ENCODE results near the gene CELF3.

- TF ChIP-seq CTCF (IDR thresholded peaks at IDR 0.05; ENCODE audit: low read depth, low read length) (no peak), EZH2phosphoT487 (IDR thresholded peaks at IDR 0.05; ENCODE audit: low read depth) (no peak)
Measured at GRCh38 chr1:151720974-151721787, 4.6 kb upstream of the CELF3 start, which contains the start of gene RIIAD1.

All from OCI-LY3 (cell line).